NCI-H2171 (cell line): ENCODE data around the gene SLC6A7.
"Not testable (repeated sequence)": the region's sequence is repeated elsewhere in the genome, so short reads cannot be mapped to it uniquely, and the experiment has no call there.

Experiments used
- DNase-seq: peaks from one replicate; lab custom pipeline; 2025; lab: John Stamatoyannopoulos, UW

SLC6A7 gene

GRCh38 chr5:150219142-150219541 lies 29.3 kb downstream of the SLC6A7 start:
- no peak for DNase-seq

DNA sequence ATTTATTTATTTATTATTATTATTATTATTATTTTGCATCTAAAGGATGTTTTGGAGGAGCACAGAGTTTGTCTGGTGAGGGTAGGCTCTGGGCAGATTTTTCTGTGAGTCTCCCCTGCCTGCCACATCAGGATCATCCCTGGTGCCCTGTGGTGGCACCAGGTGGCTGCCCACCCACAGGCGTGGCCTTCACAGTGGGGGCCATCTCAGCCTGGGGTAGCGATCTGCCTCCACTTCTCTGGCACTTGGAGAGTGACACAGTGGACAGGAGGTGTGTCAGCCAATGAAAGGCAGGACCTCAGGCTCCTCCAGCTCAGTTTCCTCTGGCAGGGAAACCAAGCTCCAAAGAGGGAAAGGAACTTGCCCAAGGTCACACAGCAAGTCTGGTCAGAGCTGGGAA lies 30.0 kb downstream of the SLC6A7 start:
- no peak for DNase-seq

DNA sequence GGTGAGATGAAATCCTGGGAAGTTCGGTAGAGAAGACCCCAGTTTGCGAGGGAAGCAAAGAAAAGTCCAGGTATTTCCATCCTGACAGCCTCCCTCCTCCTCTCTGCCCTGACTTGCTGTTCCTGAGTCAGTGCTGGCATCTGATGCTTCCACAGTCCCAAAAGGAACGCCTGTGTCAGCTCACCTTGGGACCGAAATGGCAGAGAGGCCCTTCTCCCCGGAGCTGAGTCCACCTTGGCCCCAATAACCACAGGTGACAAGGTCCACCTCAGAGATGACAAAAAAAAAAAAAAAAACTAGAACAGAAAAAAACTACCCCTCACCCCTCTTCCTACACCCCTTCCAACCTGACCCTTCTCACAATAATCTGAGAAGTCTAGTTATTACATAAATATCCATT lies 31.6 kb downstream of the SLC6A7 start:
- no peak for DNase-seq

- no peak for DNase-seq
Observed at GRCh38 chr5:150222906-150223305, 33.0 kb downstream of the SLC6A7 start.

GRCh38 chr5:150223474-150223873 lies 33.6 kb downstream of the SLC6A7 start:
- DNase-seq = no peak

DNA sequence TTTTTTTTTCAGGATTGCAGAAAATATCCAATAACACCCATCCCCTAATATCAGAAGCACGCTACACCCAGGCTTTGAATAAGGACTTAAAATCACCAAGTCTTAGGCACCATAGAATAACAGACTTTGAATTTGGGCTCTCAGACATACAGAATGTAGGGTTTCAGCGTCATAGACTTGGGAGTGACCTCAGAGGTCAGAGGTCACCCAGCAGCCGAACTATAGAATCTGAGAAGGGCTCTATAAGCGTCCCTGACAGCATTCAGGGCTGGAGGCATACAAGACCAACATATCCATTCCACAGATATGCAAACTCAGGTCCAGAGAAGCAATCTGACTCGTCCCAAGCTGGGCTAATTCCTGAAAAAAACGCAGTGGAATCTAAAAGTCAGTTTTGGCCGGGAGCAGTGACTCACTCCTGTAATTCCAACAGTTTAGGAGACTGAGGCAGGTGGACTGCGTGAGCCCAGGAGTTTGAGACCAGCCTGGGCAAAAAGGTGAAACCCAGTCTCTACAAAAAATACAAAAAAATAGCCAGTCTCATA lies 34.7 kb downstream of the SLC6A7 start:
- DNase-seq = no peak

DNA sequence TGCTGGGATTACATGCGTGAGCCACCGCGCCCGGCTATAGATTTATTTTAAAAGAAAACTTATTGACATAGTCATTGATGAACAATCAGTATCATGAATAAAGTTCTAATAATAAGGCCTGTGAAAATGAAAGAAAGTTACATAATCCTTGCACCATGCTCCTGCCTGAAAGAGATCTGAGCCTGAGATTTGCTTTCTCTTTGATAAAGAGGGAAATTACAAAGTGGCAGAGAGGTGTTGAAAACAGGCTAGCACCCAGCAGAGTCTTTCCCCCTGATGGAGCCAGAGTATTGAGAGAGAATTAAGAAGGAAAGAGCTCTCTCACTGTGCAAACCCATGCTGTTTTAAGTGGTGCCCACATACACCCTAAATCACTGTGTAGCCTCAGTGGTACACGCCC lies 37.2 kb downstream of the SLC6A7 start:
- no peak for DNase-seq

GRCh38 chr5:150227606-150228273 lies 37.9 kb downstream of the SLC6A7 start:
- DNase-seq = no peak

DNA sequence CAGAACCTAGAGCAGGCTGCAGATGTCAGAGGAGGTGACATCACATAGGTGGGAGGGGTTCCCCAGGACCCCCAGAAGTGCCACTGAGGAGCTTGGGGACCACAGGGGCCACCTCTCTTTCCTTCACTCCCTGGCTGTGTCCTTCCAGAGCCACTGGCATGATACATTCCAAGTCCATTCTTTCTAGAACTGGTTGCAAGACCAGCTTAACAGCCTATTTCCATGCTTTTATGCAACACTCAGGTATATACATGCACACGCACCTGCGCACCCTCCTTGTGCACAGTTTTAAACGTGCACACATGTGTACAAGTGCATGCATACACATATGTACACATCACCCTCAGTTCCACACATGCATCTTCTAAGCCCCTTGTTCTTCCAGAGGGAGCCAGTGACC lies 39.7 kb downstream of the SLC6A7 start:
- no peak for DNase-seq

DNA sequence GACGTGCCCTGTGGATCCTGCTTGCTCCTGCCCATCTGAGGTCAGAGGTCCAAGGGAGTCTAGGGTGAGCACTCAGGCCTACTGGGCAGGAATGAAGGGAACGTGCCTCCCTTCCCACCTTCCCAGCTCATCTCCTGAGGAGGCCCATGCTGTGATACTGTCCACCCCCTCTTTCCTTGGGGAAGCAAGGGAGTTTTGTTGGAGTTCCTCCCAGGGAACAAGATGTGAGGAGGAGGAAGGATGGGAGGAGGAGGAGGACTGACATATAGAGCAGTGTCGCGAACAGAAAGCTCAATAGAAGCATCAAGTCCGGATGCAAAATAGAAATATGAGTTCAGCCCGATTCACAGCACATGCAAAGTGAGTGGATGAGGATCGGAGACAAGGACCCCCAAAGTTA lies 41.0 kb downstream of the SLC6A7 start:
- no peak for DNase-seq

- not testable (repeated sequence) for DNase-seq
Observed at GRCh38 chr5:150233706-150234105, 43.8 kb downstream of the SLC6A7 start.

DNA sequence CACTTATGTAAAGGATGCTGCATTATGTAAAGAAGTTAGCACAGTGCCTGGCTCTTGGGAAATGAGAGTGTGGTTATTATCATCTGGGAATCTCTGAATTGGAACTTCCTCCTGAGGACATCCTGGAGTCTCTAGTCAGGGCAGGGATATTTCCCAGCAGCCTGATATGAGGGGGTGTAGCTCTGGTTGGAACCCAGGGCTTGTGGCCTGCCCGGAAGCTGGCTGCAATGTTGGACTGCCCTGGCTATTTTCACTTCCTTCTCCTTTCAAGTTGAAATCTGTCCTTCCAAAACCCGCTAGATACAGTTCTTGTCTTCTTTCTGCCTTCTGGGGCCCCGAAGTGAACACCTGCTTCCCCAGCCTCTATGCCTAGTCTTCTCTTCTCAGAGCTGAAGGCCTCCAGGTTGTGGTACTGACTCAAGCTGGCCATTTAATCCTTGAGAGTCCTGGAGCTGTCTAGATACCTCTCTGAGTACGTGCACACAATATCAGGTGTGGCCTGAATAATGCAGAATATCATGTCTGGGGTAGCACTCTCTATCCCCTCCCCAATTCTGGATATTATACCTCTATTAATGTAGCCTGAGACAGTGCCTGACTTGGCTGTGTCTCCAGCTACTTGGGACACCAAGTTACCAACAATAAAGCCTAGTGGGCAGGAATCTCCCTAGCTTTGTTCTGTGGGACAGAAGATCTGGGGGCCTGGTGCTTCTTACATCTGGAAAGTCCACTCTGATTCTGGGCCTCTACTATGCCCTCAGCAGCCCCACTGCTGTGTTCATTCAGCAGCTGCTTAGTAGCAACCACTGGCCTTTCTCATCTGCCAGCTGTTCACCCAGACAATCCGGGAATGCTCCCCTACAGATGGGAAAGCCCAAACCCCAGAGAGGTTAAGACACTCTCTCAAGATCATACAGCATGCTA lies 45.0 kb downstream of the SLC6A7 start:
- DNase-seq = no peak

DNA sequence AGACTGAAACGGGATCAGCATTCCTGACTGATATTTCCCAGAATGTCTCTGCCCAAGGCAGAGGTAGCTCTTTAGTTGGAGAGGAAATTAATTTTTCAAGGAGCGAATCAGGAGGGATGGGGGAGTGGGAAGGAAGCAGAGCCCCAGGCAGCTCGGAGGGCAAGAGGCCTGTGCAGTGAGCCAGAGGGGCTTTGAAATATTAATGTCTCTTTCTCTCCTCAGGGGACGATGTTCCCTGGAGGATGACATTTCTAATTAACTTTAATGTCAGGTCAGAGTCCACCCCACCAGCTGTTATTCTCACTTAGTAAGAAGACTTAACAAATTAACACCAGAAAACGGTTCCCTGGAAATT lies 45.6 kb downstream of the SLC6A7 start:
- DNase-seq = no peak

DNA sequence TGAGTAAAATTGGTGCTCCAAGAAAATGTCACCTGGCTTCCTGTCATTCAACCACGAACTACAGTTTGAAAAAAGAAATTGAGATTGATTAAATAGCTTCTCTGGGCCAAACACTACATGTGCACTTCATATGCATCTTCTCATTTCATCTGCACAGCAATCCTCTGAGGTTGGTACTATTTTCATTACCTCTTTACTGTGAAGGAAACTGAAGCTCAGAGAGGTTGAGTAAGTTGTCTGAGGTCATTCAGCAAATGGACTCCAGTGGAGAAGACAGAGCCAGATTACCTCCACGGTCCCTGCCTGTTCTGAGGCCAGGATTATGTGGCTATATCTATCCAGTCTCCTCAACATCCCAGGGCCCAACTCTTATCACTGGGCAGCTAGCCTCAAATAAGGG lies 46.5 kb downstream of the SLC6A7 start:
- DNase-seq = no peak

DNA sequence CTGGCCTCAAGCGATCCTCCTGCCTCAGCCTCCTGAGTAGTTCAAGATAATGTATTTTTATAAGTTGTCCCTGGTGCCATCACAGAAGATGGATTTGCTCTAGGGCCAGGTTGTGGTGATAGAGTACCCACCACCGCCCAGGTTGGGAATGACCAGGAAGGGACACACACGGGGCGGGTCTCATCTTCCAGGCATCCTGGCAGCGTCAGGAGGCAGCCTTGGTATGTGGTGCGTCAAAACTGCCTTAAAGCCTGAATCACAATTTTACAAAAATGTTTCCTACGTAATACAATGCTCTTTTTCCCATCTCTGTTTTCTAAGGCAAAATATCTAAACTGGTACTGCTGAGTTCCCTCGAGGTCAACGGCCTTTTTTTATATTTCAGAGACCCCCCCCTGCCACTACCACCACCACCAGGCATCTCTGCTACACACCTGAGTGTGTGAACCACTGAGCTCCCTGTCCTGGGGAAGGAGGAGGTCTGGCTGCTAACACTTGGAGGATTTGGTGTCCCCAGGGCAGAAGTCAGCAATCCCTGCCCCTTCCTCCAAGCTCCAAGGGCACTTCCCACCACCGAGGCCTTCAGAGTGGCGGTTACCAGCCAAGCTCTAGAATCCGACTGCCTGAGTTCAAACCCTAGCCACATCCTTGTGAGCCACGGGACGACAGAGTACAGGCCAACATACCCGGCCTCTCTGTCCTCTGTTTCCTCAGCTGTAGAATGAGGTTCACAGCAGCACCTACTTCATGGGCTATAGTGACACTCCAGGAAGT lies 47.3 kb downstream of the SLC6A7 start:
- DNase-seq = no peak

DNA sequence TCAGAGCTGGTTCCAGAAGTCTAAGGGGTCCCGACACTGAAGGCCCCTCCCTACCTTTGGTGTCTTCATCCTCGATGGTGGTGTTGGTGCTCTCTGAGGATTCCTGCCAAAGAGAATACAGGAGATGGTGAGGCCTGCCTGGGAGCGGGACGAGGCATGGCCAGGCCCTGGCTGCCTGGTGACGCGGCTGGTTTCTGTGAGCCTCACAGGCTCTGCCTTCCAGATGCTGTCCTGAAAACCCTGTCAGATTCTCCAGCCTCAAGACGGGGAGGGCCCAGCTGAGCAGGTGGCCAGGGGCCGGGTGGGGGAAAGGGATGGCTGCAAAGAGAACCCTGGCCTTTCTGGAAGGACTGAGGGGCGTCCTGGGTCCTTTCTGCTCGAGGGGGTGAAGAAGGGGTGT lies 48.8 kb downstream of the SLC6A7 start:
- DNase-seq = no peak

GRCh38 chr5:150239099-150239793 lies 49.4 kb downstream of the SLC6A7 start:
- no peak for DNase-seq

DNA sequence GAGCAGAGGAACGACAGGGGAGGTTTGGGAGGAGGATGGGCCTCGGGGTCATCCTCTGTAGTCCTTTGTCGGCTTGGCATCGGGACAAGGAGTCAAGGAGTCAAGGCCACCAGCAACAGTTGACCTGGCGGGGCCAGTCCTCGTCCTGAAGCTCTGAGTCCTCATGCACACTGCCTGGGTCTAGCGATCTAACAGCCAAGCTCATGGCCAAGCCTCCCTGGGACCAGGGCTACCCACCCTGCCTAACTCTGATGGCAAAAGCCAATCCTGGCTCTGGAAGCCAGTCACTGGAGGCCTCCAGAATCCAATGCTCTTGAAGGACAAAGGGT lies 49.9 kb downstream of the SLC6A7 start:
- DNase-seq = no peak

DNA sequence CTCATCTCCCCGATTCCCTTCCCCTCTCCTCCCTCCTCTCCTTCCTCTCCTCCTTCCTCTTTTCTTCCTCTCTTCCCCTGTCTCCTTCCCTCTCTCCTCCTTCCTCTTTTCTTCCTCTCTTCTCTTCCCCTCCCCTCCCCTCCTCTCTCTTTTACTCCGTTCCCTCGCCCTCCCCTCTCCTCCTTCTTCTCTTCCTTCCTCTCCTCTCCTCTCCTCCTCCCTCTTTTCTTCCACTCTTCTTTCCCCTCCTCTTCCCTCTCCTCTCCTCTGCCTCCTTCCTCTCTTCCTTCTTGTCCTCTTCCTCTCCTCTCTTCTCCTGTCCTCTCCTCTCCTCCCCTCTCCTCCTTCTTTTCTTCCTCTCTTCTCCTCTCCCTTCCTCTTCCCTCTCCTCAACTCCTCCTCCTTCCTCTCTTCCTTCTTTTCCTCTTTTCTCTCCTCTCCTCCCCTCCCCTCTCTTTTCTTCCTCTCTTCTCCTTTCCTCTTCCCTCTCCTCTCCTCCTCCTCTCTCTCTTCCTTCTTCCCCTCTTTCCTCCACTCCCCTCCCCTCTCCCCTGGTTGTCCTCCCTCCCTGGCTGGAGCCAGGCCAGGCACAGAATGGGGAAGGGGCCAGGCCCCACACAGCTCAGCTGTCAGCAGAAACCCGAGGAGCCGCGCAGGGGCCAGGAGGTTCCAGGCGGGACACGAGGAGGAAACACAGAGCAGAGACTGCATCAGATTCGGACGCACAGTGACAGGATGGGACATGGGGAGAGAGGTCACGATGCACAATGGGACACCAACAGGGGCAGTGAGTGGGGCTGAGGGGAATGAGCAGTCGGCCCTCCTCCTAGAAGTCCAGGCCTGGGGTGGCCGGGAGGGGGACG lies 51.7 kb downstream of the SLC6A7 start:
- no peak for DNase-seq

DNA sequence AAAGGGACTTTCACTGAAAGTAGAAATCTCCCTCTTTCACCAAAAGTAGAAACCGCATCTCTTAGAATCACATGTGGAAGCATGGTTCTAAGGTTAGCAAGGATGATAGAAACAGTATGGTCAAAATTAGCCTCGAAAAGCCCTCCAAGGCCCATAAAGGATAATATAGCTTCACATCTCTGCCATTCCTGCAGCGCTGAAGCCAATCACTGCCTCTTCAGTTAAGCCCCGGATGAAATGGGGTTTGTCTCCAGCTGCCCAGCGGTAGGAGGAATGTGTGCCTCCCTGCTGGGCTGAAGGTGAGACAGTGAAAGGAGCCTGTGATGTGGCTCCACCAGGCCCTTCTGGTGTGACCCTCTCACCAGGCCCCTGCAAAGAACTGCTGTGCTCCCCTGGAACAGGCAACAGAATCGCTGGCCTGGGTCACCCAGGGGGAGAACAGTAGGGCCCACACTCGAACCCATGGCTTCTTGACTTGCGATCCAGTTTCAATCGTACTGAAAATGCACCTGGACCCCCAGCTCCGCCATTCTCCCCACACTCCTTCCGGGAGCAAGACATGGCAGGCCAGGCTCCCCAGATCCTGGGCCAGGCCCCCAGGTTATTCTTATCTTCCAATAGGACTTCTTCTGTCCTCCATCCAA lies 52.5 kb downstream of the SLC6A7 start:
- DNase-seq = no peak

DNA sequence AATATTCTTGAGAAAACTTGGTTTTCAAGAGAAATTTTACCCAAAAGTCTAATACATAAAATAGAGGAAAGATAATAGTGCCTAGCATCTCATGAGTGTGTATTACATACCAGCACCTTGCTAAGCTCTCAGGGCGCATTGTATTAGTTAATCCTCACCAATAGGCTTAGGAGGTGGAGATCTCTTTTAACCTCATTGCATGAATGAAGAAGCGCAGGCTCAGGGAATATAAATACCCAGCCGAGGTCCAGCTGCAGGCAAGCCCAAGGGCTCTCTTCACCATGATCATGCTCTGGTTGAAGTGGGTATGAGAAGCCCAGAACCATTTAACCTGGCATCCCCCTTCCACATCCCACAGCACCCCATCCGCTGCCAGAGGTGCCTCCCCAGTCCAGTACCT lies 53.7 kb downstream of the SLC6A7 start:
- DNase-seq = no peak
